Astrocyte of the spinal cord (primary cell): ENCODE results near the gene PALM.

Experiments used
- DNase-seq: peaks from one replicate; pipeline ENCODE4 v3.0.0; 2011; ENCODE audit warnings: low read depth, low spot score
- H3K4me3 ChIP-seq: 2 replicates; pipeline ENCODE4 v1.5.1; 2011; ENCODE audit warnings: low read depth, mild to moderate bottlenecking, low read length, moderate library complexity
- CTCF ChIP-seq: IDR thresholded peaks from 2 replicates; pipeline ENCODE4 v1.5.1; 2012; ENCODE audit warnings: low read depth, mild to moderate bottlenecking, low read length, inconsistent platforms
- in situ Hi-C: cut with HindIII; loops from 2 replicates; pipeline ENCODE4 v1.10.0; 2017; ENCODE audit warnings: low sequenced_read_pairs

PALM gene

GRCh38 chr19:746208-746819 is 37.6 kb downstream of the PALM start:
- DNase-seq, result no peak
- in situ Hi-C loops, result no loop called here

GRCh38 chr19:746956-747355 is 38.2 kb downstream of the PALM start:
- no peak for DNase-seq
- in situ Hi-C loops, result no loop called here
- TF ChIP-seq CTCF, result no peak
- no peak overlapping the region for H3K4me3 ChIP-seq

More at GRCh38 chr19:746208-746819, 37.6 kb downstream of the PALM start:
- no peak overlapping the region for H3K4me3 ChIP-seq
- no peak for TF ChIP-seq CTCF

GRCh38 chr19:747432-748273 is 38.9 kb downstream of the PALM start:
- in situ Hi-C loops, result no loop called here
- H3K4me3 ChIP-seq, result no peak overlapping the region
- no peak for TF ChIP-seq CTCF
- DNase-seq, result no peak

GRCh38 chr19:748274-748598 is 39.5 kb downstream of the PALM start:
- no peak overlapping the region for H3K4me3 ChIP-seq
- no peak for TF ChIP-seq CTCF
- in situ Hi-C loops, result no loop called here
- DNase-seq, result no peak

- in situ Hi-C loops, result no loop called here
- DNase-seq, result no peak
- no peak for TF ChIP-seq CTCF
- no peak overlapping the region for H3K4me3 ChIP-seq
Measured at GRCh38 chr19:749811-750210, 41.1 kb downstream of the PALM start.

GRCh38 chr19:750640-751423 is 42.1 kb downstream of the PALM start, which contains the start of gene MISP:
TSS of gene MISP (plus strand) at chr19:751112. CDS start at chr19:756947, 5,835 bp downstream.
- no peak for DNase-seq
- no peak for TF ChIP-seq CTCF
- no peak within 1 kb of the TSS for H3K4me3 ChIP-seq
- in situ Hi-C loops, result no loop called here
